Tibial nerve (tissue), 4 donors: ENCODE data around the gene SGCG. TPM values are rescaled to one million over a fixed set of nuclear protein-coding genes. Genes with fewer than 3 reads are reported as not detected.
"Not testable (repeated sequence)": the region's sequence is repeated elsewhere in the genome, so short reads cannot be mapped to it uniquely, and the experiment has no call there.

Experiments used
- DNase-seq, 2 donors: peaks; one replicate each; pipeline ENCODE4 v3.0.0-alpha.2; 2019; ENCODE audit warnings: low spot score in 2 of 2
- H3K27ac ChIP-seq, 4 donors: fragments of 200-600 bp; sonication (generic) in 3 of 4; one replicate each; pipeline ENCODE4 v1.5.1; 2017 to 2019; ENCODE audit warnings: mild to moderate bottlenecking in 1 of 4
- H3K27me3 ChIP-seq, 2 donors: fragments of 200-600 bp; sonication (generic) in 1 of 2; one replicate each; pipeline versions ENCODE4 v1.5.1 to v1.6.0; 2017 to 2019
- H3K36me3 ChIP-seq, 3 donors: fragments of 200-600 bp; sonication (generic); one replicate each; pipeline ENCODE4 v1.5.1; 2018 to 2019
- H3K4me1 ChIP-seq, 4 donors: fragments of 200-600 bp; sonication (generic) in 3 of 4; one replicate each; pipeline ENCODE4 v1.5.1; 2017 to 2019
- H3K4me3 ChIP-seq, 4 donors: fragments of 200-600 bp; sonication (generic) in 3 of 4; one replicate each; pipeline ENCODE4 v1.5.1; 2017 to 2019; ENCODE audit warnings: mild to moderate bottlenecking in 1 of 4, moderate library complexity in 1 of 4
- H3K9me3 ChIP-seq, 4 donors: fragments of 200-600 bp; sonication (generic) in 3 of 4; one replicate each; pipeline ENCODE4 v1.5.1; 2017 to 2019
- CTCF ChIP-seq, 5 experiments: fragments of 200-600 bp in 3 of 5; fragments of 450-650 bp in 2 of 5; sonication (generic) in 3 of 5; IDR thresholded peaks; one replicate each; pipeline ENCODE4 v1.5.1; 2016 to 2019; ENCODE audit warnings: antibody characterized with exemption in 5 of 5, mild to moderate bottlenecking in 3 of 5, moderate library complexity in 2 of 5
- EP300 ChIP-seq, 2 donors: sonication (generic); formaldehyde crosslinking; IDR thresholded peaks; one replicate each; pipeline ENCODE4 v1.6.1; 2017; ENCODE audit warnings: antibody characterized with exemption in 2 of 2, mild to moderate bottlenecking in 1 of 2
- POLR2A ChIP-seq, 2 donors: fragments of 450-650 bp; IDR thresholded peaks; one replicate each; pipeline ENCODE4 v1.6.1; 2017; ENCODE audit warnings: antibody characterized with exemption in 2 of 2, mild to moderate bottlenecking in 2 of 2, moderate library complexity in 2 of 2
- WGBS, 2 donors: methylation state at CpG; one replicate each; pipeline ENCODE4 v1.1.5; 2018; 5-methylcytosine and 5-hydroxymethylcytosine counted together
- total RNA-seq, 4 donors: library from RNA; depleted of rRNA; stranded (reverse); fragments of >200 nt; gene quantifications; one replicate each; pipeline ENCODE4 v1.1.0, GENCODE V29; 2016

Gene SGCG
- 1 to 10 TPM; 1.1 to 2.0 (median 1.7) TPM for total RNA-seq

GRCh38 chr13:23180711-23181110, at the start of gene SGCG:
TSS of gene SGCG (plus strand) at chr13:23180979. CDS start at chr13:23203695, 22,716 bp downstream.
- Histone ChIP-seq H3K4me3 (no peak within 1 kb of the TSS), H3K36me3 (no peaks in the 10 kb centered on the region), H3K27ac (no peak within 1 kb of the TSS), H3K4me1 (no peaks in the 10 kb centered on the region), H3K9me3 (no peaks in the 10 kb centered on the region), H3K27me3 (no peaks in the 10 kb centered on the region)
- no peak for TF ChIP-seq POLR2A (IDR thresholded peaks at IDR 0.05)
- no peak for TF ChIP-seq CTCF (IDR thresholded peaks at IDR 0.05)
- no peak for TF ChIP-seq EP300 (IDR thresholded peaks at IDR 0.05)
- WGBS, 2 donors: 72 to 74% methylated on average over 6 of the region's 6 CpGs
- DNase-seq: no peak

- TF ChIP-seq EP300 (IDR thresholded peaks at IDR 0.05) (no peak), POLR2A (IDR thresholded peaks at IDR 0.05) (no peak), CTCF (IDR thresholded peaks at IDR 0.05) (no peak)
- H3K27ac ChIP-seq: no peak overlapping the region
- no peaks in the 10 kb centered on the region for H3K36me3 ChIP-seq
- H3K27me3 ChIP-seq: no peaks in the 10 kb centered on the region
- H3K4me3 ChIP-seq: no peak overlapping the region
- H3K9me3 ChIP-seq: no peaks in the 10 kb centered on the region
- no peaks in the 10 kb centered on the region for H3K4me1 ChIP-seq
- no peak for DNase-seq
- 86 to 96% methylated on average over 5 of the region's 5 CpGs for WGBS, 2 donors
Observed at GRCh38 chr13:23134542-23134941, 46.2 kb upstream of the SGCG start.

GRCh38 chr13:23140492-23140891, 40.3 kb upstream of the SGCG start:
- WGBS, 2 donors: 78 to 82% methylated on average over 2 of the region's 2 CpGs
- no peak for TF ChIP-seq POLR2A (IDR thresholded peaks at IDR 0.05)
- Histone ChIP-seq H3K4me3 (no peak overlapping the region), H3K4me1 (no peaks in the 10 kb centered on the region), H3K36me3 (no peaks in the 10 kb centered on the region), H3K27ac (no peak overlapping the region), H3K27me3 (no peaks in the 10 kb centered on the region), H3K9me3 (peaks cover 0 to 8% (median 0%) of the 10 kb centered on the region in 4 donors)
- DNase-seq: no peak

- peaks cover 0 to 8% (median 0%) of the 10 kb centered on the region in 4 donors for H3K9me3 ChIP-seq
- no peak overlapping the region for H3K4me3 ChIP-seq
- no peaks in the 10 kb centered on the region for H3K27me3 ChIP-seq
- WGBS, 2 donors: 92 to 93% methylated on average over 23 to 24 of the region's 24 CpGs
- no peaks in the 10 kb centered on the region for H3K4me1 ChIP-seq
- no peak overlapping the region for H3K27ac ChIP-seq
- H3K36me3 ChIP-seq: no peaks in the 10 kb centered on the region
- no peak for TF ChIP-seq CTCF (IDR thresholded peaks at IDR 0.05)
- no peak for TF ChIP-seq POLR2A (IDR thresholded peaks at IDR 0.05)
- no peak for TF ChIP-seq EP300 (IDR thresholded peaks at IDR 0.05)
- DNase-seq: no peak
Observed at GRCh38 chr13:23141964-23142363, 38.8 kb upstream of the SGCG start.

GRCh38 chr13:23142607-23143006, 38.2 kb upstream of the SGCG start:
- not testable (repeated sequence) for H3K4me3 ChIP-seq, H3K36me3 ChIP-seq, H3K9me3 ChIP-seq, H3K27me3 ChIP-seq, H3K4me1 ChIP-seq, DNase-seq, H3K27ac ChIP-seq
- 83 to 90% methylated on average over 7 of the region's 7 CpGs for WGBS, 2 donors

GRCh38 chr13:23144431-23144830, 36.3 kb upstream of the SGCG start:
- TF ChIP-seq POLR2A (IDR thresholded peaks at IDR 0.05): no peak
- no peak for TF ChIP-seq CTCF (IDR thresholded peaks at IDR 0.05)
- no peak for TF ChIP-seq EP300 (IDR thresholded peaks at IDR 0.05)

More at GRCh38 chr13:23144431-23144830, 36.3 kb upstream of the SGCG start:
- H3K4me3 ChIP-seq: no peak overlapping the region
- WGBS, 2 donors: 87% methylated on average over 2 of the region's 2 CpGs
- H3K27me3 ChIP-seq: no peaks in the 10 kb centered on the region
- no peak for DNase-seq
- peaks cover 0 to 8% (median 0%) of the 10 kb centered on the region in 4 donors for H3K9me3 ChIP-seq
- no peaks in the 10 kb centered on the region for H3K4me1 ChIP-seq
- H3K36me3 ChIP-seq: no peaks in the 10 kb centered on the region
- no peak overlapping the region for H3K27ac ChIP-seq
